Measurements from ENCODE around the gene CORIN.

Gene CORIN

DNA sequence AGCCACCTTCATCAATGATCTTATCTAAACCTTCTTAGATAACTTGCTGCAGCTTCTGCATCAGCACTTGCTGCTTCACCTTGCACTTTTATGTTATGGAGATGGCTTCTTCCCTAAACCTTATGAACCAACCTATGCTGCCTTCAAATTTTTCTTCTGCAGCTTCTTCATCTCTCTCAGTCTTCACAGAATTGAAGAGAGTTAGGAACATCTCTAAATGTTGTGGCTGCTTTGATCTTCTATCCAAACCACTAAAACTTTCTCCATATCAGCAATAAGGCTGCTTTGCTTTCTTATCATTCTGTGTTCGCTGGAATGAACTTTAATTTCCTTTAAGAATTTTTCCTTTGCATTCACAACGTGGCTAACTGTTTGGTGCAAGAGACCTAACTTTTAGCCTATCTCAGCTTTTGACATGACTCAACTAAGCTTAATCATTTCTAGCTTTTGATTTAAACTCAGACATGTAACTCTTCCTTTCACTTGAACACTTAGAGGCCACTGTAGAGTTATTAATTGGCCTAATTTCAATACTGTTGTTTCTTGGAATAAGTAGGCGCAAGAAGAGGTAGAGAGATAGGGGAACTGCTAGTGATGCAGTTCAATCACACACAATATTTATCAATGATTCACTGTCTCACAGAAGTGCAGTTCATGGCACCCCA lies 36.1 kb upstream of the CORIN start:
- in situ Hi-C loops (cut with HindIII; ENCODE audit: low sequenced_read_pairs), result no loop called here
- no peak overlapping the region for H3K4me3 ChIP-seq (ENCODE audit: low read depth, low read length)
- TF ChIP-seq, protein P1, sequence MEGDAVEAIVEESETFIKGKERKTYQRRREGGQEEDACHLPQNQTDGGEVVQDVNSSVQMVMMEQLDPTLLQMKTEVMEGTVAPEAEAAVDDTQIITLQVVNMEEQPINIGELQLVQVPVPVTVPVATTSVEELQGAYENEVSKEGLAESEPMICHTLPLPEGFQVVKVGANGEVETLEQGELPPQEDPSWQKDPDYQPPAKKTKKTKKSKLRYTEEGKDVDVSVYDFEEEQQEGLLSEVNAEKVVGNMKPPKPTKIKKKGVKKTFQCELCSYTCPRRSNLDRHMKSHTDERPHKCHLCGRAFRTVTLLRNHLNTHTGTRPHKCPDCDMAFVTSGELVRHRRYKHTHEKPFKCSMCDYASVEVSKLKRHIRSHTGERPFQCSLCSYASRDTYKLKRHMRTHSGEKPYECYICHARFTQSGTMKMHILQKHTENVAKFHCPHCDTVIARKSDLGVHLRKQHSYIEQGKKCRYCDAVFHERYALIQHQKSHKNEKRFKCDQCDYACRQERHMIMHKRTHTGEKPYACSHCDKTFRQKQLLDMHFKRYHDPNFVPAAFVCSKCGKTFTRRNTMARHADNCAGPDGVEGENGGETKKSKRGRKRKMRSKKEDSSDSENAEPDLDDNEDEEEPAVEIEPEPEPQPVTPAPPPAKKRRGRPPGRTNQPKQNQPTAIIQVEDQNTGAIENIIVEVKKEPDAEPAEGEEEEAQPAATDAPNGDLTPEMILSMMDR (IDR thresholded peaks at IDR 0.05; ENCODE audit: low read depth, low read length), result no peak
- DNase-seq (ENCODE audit: low read depth, low spot score), result no peak

DNA sequence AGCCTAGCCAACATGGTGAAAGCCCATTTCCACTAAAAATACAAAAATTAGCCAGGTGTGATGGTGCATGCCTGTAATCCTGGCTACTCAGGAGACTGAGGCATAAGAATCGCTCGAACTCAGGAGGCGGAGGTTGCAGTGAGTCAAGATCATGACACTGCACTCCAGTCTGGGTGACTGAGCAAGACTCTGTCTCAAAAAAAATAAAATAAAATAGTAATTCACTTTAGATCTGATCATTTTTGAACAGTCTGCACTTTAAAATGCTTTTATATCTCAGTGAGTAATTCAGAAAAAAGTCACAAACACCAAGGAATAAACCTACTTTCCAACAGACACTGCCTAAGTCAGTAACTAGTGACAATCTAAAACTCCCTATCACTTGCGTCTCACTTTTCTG lies 25.6 kb upstream of the CORIN start:
- TF ChIP-seq, protein P1 (IDR thresholded peaks at IDR 0.05; ENCODE audit: low read depth, low read length), result no peak
- in situ Hi-C loops (cut with HindIII; ENCODE audit: low sequenced_read_pairs), result no loop called here
- DNase-seq (ENCODE audit: low read depth, low spot score), result no peak
- H3K4me3 ChIP-seq (ENCODE audit: low read depth, low read length), result no peak overlapping the region

DNA sequence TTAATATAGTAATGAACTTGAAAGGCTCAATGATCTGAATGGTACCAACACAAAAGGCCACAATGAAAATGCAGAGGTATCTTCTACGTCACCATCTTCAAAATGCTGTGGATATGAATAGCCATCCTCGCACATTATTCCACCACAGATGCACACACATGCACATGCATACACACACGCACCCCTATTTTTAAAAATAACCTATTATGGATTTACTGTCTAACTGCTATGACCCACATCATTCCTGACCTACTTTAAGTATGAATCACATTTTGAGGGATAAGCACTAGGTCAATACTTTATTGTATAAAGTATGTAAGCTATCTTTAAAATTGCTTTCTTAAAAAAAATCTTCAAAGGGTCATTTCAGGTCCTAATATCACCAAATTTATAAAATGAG lies 24.4 kb upstream of the CORIN start:
- no peak overlapping the region for H3K4me3 ChIP-seq (ENCODE audit: low read depth, low read length)
- TF ChIP-seq, protein P1 (IDR thresholded peaks at IDR 0.05; ENCODE audit: low read depth, low read length), result no peak
- peak; percentile 53 for DNase-seq (ENCODE audit: low read depth, low spot score)
- in situ Hi-C loops (cut with HindIII; ENCODE audit: low sequenced_read_pairs), result no loop called here

DNA sequence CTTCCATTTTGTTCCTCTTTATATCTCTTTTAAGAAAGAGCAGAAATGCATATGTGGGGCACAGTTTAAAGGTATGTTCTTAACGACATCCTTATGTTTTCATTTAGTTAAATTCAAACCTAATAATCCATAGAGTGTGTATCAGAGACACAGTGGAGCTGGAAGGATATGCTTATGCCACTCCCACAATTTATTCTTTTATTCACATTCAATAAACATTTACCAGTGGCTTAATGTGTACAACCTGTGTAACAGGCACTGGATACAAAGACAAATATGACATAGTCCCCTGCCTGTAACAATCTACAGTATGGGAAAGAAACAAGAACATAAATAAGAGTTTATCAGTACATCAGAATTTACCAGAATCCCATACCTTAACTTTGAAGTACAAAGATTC lies 22.4 kb upstream of the CORIN start:
- TF ChIP-seq, protein P1 (IDR thresholded peaks at IDR 0.05; ENCODE audit: low read depth, low read length), result no peak
- DNase-seq (ENCODE audit: low read depth, low spot score), result no peak
- in situ Hi-C loops (cut with HindIII; ENCODE audit: low sequenced_read_pairs), result no loop called here

DNA sequence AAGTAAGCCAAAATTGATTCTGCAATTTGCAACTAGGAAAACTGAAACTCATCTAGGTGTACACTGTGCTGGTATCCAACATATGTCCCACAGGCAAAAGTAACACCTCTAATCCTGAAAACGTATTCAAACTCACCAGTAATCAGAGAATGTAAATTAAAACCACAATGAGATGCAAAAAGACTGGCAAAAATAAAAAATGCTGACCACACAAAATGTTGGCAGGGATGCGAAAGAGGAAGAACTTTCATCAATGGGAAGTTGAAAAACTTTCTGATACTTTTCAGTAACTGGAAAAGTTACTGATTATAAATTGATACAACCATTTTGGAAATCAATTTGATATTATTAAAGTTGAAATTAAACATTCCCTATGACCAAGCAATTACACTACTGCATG lies 20.1 kb upstream of the CORIN start:
- H3K4me3 ChIP-seq (ENCODE audit: low read depth, low read length), result no peak overlapping the region
- no peak for DNase-seq (ENCODE audit: low read depth, low spot score)
- in situ Hi-C loops (cut with HindIII; ENCODE audit: low sequenced_read_pairs), result no loop called here
- TF ChIP-seq, protein P1 (IDR thresholded peaks at IDR 0.05; ENCODE audit: low read depth, low read length), result no peak

More for the DNA sequence above, 22.4 kb upstream of the CORIN start:
- no peak overlapping the region for H3K4me3 ChIP-seq (ENCODE audit: low read depth, low read length)

DNA sequence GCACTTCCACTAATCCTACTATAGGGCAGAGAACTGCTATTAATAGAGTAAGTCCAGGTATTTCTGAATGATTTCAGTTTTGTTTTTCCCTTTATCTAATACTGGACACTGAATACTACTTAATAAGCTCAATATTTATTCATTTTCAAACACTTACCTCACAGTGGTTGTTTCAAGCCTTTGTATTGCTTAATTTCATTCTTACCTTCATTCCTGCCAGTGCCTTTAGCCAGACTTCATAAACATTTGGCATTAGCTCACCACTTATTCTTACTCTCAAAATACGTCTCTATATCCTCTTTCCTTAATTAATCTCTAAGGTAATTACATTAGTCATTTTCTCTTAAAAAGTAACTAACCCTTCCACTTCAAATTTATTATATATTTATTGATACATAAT lies 18.8 kb upstream of the CORIN start:
- H3K4me3 ChIP-seq (ENCODE audit: low read depth, low read length), result no peak overlapping the region
- DNase-seq (ENCODE audit: low read depth, low spot score), result no peak
- in situ Hi-C loops (cut with HindIII; ENCODE audit: low sequenced_read_pairs), result no loop called here
- TF ChIP-seq, protein P1 (IDR thresholded peaks at IDR 0.05; ENCODE audit: low read depth, low read length), result no peak
